Activated T-cell treated with anti-CD3 and anti-CD28 coated beads, Interleukin-2, amount 50 U/mL, for 72 hours (primary cell): Measurements from ENCODE around the gene FRMPD2. TPM values are rescaled to one million over a fixed set of nuclear protein-coding genes. Genes with fewer than 3 reads are reported as not detected.
A peak's percentile ranks its signal among the peaks of the same experiment; 100 is the strongest.
"Not testable (repeated sequence)": the region's sequence is repeated elsewhere in the genome, so short reads cannot be mapped to it uniquely, and the experiment has no call there.

Experiments used
- ATAC-seq, 2 donors: fragments of 150-1000 bp; cut with Tn5 transposase; replicated peaks in 1 of 2; 2 replicates each; pipeline ENCODE4 v1.10.0; 2021; ENCODE audit warnings: moderate library complexity in 2 of 2, mild to moderate bottlenecking in 1 of 2
- DNase-seq, 2 donors: peaks; one replicate each; pipeline ENCODE4 v3.0.0; 2021 to 2022; ENCODE audit warnings: mixed read lengths in 1 of 2
- H3K27ac Mint-ChIP-seq: one replicate; pipeline ENCODE4 v1.8.0; 2022; ENCODE audit warnings: mild to moderate bottlenecking, moderate library complexity, mixed read lengths
- H3K27me3 Mint-ChIP-seq: one replicate; pipeline ENCODE4 v1.8.0; 2022; ENCODE audit warnings: low read depth, mixed read lengths
- H3K36me3 Mint-ChIP-seq, 2 donors: one replicate each; pipeline ENCODE4 v1.8.0; 2022; ENCODE audit warnings: mixed read lengths in 2 of 2, mild to moderate bottlenecking in 1 of 2; ENCODE audit not compliant: insufficient read depth in 2 of 2
- H3K4me1 Mint-ChIP-seq: one replicate; pipeline ENCODE4 v1.8.0; 2022; ENCODE audit warnings: low read depth, mixed read lengths
- H3K4me3 Mint-ChIP-seq, 2 donors: one replicate each; pipeline ENCODE4 v1.8.0; 2022; ENCODE audit warnings: mild to moderate bottlenecking in 2 of 2, mixed read lengths in 2 of 2, moderate library complexity in 2 of 2
- H3K9me3 Mint-ChIP-seq, 2 donors: one replicate each; pipeline ENCODE4 v1.8.0; 2022; ENCODE audit warnings: mixed read lengths in 2 of 2
- total RNA-seq, 2 donors: library from RNA; stranded (reverse); gene quantifications; one replicate each; pipeline ENCODE4 v1.2.3, GENCODE V29; 2022

The FRMPD2 gene
- total RNA-seq, 2 donors from 2014 or later, result not detected

DNA sequence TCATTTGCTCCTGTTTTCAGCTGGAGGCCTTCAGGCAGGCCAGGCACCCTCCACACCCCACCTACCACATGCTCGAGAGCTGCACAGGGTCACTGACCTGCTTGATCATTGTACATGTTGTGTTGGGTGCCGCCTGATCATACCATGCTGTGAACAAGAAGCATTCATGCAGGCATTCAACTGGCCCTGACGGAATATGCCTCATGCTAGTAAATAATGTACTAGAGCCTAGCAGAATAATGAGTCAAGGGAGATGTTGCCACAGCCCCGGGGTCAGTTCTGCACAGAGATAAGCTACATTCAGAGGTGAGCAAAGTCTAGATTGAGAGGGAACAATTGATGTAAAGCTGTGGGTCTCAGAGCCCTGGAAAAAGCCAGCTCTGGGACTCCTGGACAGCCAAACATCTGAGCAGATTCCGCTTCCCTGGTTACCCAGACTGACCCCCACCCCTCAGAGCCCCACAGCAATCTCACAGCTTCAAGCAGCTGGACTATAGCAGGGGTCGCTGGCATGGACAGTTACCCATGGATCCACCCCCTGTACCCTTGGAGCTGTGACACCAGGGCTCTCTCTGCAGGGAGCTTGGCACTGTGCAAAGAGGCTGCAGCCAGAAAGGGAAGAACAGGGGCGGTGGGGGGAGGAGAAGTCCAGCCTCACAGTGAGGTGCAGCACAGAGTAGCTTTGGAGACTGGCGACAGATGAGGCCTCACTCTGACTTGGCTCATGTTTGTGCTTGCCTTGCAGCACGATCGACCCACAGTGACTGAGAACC is 86.6 kb downstream of the FRMPD2 start:
- no peak overlapping the region for H3K27ac Mint-ChIP-seq
- no peaks in the 10 kb centered on the region for H3K36me3 Mint-ChIP-seq
- no peaks in the 10 kb centered on the region for H3K9me3 Mint-ChIP-seq
- no peak overlapping the region for H3K4me3 Mint-ChIP-seq
- no peaks in the 10 kb centered on the region for H3K4me1 Mint-ChIP-seq
- H3K27me3 Mint-ChIP-seq, result peaks cover 4% of the 10 kb centered on the region
- DNase-seq (no peak), ATAC-seq (no peak)

DNA sequence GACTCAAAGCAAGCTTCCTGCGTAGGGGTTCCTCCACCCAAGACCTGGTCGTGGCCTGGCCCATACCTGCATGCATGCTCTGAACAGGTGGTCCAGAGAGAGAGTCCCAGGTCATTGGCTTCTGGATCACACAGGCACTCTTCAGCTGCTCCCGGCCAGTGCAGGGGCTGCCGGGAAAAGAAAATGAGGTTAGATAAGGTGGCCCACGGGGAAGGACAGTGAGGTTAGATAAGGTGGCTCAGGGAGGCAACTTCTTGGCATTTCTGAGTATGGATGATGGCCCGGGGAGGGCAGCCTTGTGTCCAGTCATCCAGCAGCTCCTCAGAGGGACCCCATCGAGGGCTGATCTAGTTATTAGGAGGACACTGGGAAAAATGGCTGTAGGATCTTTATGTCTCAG is 87.4 kb downstream of the FRMPD2 start:
- H3K27me3 Mint-ChIP-seq, result peaks cover 4% of the 10 kb centered on the region
- H3K4me1 Mint-ChIP-seq, result no peaks in the 10 kb centered on the region
- H3K27ac Mint-ChIP-seq, result no peak overlapping the region
- ATAC-seq, result no peak
- DNase-seq, result no peak
- H3K36me3 Mint-ChIP-seq, result no peaks in the 10 kb centered on the region
- H3K9me3 Mint-ChIP-seq, result no peaks in the 10 kb centered on the region
- no peak overlapping the region for H3K4me3 Mint-ChIP-seq

DNA sequence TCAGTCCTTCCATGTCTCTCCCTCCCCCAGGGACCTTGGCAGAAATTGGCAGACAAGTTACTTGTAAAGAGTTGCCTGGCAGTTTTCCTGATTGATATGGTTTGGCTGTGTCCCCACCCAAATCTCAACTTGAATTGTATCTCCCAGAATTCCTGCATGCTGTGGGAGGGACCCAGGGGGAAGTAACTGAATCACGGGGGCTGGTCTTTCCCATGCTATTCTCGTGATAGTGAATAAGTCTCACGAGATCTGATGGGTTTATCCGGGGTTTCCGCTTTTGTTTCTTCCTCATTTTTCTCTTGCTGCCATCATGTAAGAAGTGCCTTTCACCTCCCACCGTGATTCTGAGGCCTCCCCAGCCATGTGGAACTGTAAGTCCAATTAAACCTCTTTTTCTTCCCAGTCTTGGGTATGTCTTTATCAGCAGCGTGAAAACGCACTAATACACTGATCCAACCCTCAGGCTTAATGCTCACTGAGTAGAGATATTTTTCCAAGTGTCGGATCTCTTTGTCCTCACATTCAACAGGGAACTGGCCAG is 88.2 kb downstream of the FRMPD2 start:
- not testable (repeated sequence) for H3K27ac Mint-ChIP-seq, H3K4me3 Mint-ChIP-seq

GRCh38 chr10:48184224-48184623 is 90.3 kb downstream of the FRMPD2 start:
- Mint-ChIP-seq H3K4me3 (no peak overlapping the region), H3K27me3 (peaks cover 4% of the 10 kb centered on the region), H3K27ac (no peak overlapping the region), H3K4me1 (no peaks in the 10 kb centered on the region), H3K36me3 (no peaks in the 10 kb centered on the region), H3K9me3 (no peaks in the 10 kb centered on the region)
- DNase-seq (no peak), ATAC-seq (no peak)

More for the DNA sequence above, 88.2 kb downstream of the FRMPD2 start:
- not testable (repeated sequence) for H3K27me3 Mint-ChIP-seq, ATAC-seq, H3K4me1 Mint-ChIP-seq, DNase-seq, H3K36me3 Mint-ChIP-seq, H3K9me3 Mint-ChIP-seq

- not testable (repeated sequence) for H3K27ac Mint-ChIP-seq, H3K27me3 Mint-ChIP-seq, ATAC-seq, H3K36me3 Mint-ChIP-seq, H3K9me3 Mint-ChIP-seq, H3K4me1 Mint-ChIP-seq, DNase-seq, H3K4me3 Mint-ChIP-seq
These were observed 101.8 kb downstream of the FRMPD2 start for GRCh38 chr10:48172715-48173114.

GRCh38 chr10:48160670-48161069 is 113.8 kb downstream of the FRMPD2 start:
- H3K9me3 Mint-ChIP-seq, H3K4me1 Mint-ChIP-seq, H3K36me3 Mint-ChIP-seq, H3K4me3 Mint-ChIP-seq, ATAC-seq, H3K27ac Mint-ChIP-seq, H3K27me3 Mint-ChIP-seq: not testable (repeated sequence)
- peak in 1 of 2 donors; percentile 1 for DNase-seq

DNA sequence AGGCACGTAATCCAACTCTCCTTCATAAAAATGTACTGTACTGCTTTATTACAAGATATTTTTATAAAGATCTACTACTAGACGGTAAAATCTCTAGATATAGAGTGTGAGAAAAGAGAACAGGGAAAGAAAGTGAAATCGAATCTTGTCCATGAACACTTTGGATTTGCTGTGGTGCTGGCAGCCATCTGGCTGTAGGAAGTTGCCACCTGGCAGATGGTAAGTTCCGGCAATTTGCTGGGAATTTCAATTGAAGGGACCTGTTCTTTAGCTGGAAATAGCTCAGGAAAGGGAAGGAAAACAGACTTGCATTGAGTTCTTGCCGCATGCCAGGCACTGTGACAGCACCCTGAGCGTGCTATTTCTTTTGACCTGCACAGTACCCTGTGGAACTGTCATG is 114.3 kb downstream of the FRMPD2 start:
- H3K4me3 Mint-ChIP-seq, H3K36me3 Mint-ChIP-seq, H3K9me3 Mint-ChIP-seq, H3K27me3 Mint-ChIP-seq, ATAC-seq, DNase-seq, H3K4me1 Mint-ChIP-seq, H3K27ac Mint-ChIP-seq: not testable (repeated sequence)

GRCh38 chr10:48154211-48155140 is 120.0 kb downstream of the FRMPD2 start:
- not testable (repeated sequence) for H3K36me3 Mint-ChIP-seq, H3K9me3 Mint-ChIP-seq, H3K4me3 Mint-ChIP-seq, DNase-seq, ATAC-seq, H3K27ac Mint-ChIP-seq, H3K27me3 Mint-ChIP-seq, H3K4me1 Mint-ChIP-seq

- H3K9me3 Mint-ChIP-seq, H3K4me3 Mint-ChIP-seq, H3K27ac Mint-ChIP-seq, H3K36me3 Mint-ChIP-seq, DNase-seq, H3K27me3 Mint-ChIP-seq, H3K4me1 Mint-ChIP-seq: not testable (repeated sequence)
- peak in 1 of 2 donors; percentile 43 for ATAC-seq
These were observed 126.9 kb downstream of the FRMPD2 start for GRCh38 chr10:48147643-48148042.

GRCh38 chr10:48143721-48144642 is 130.5 kb downstream of the FRMPD2 start:
- H3K36me3 Mint-ChIP-seq, H3K27ac Mint-ChIP-seq, H3K9me3 Mint-ChIP-seq, H3K4me1 Mint-ChIP-seq, H3K4me3 Mint-ChIP-seq, H3K27me3 Mint-ChIP-seq, DNase-seq: not testable (repeated sequence)
- peak; percentile 76 to 79 for ATAC-seq

DNA sequence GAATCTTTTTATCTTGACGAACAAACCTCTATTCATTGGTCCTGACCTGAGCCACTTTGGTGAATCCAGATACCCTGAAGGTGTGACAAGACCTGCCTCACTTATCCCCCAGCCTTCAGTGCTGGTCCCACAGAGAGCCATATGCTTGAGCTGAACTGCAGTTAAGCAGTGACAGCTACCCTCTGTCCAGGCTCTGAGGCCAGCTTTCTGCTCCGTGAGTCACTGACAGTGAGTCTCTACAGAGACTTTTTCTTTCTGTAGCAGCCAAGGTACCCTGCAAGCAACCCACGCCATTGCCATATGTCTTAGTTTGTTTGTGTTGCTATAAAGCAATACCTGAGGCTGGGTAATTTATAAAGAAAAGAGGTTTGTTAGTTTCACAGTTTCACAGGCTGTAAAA is 133.5 kb downstream of the FRMPD2 start:
- H3K36me3 Mint-ChIP-seq, H3K27ac Mint-ChIP-seq, ATAC-seq, H3K4me1 Mint-ChIP-seq, H3K9me3 Mint-ChIP-seq, H3K4me3 Mint-ChIP-seq, H3K27me3 Mint-ChIP-seq, DNase-seq: not testable (repeated sequence)

- not testable (repeated sequence) for H3K4me1 Mint-ChIP-seq, H3K36me3 Mint-ChIP-seq, H3K9me3 Mint-ChIP-seq, H3K27me3 Mint-ChIP-seq, H3K4me3 Mint-ChIP-seq, DNase-seq, H3K27ac Mint-ChIP-seq
- peak; percentile 49 to 60 for ATAC-seq
These were observed 134.3 kb downstream of the FRMPD2 start for GRCh38 chr10:48139953-48140850.
